T-helper 17 cell (primary cell): Measurements from ENCODE around the gene SP100. TPM values are rescaled to one million over a fixed set of nuclear protein-coding genes. Genes with fewer than 3 reads are reported as not detected.

Experiments
- ATAC-seq: fragments of 150-1000 bp; cut with Tn5 transposase; 2 replicates; pipeline ENCODE4 v1.10.0; 2021; ENCODE audit warnings: mild to moderate bottlenecking, moderate library complexity
- DNase-seq, 3 donors: peaks; one replicate each; pipeline versions ENCODE4 v3.0.0 to v3.0.0-alpha.2; 2020 to 2021
- H3K9me3 ChIP-seq: one replicate; pipeline ENCODE4 v1.7.0; 2013; ENCODE audit warnings: low read length, mild to moderate bottlenecking; ENCODE audit not compliant: control insufficient read depth, poor library complexity, severe bottlenecking
- H3K27ac Mint-ChIP-seq: one replicate; pipeline ENCODE4 v1.8.0; 2022; ENCODE audit warnings: mild to moderate bottlenecking, moderate library complexity, mixed read lengths
- H3K27me3 Mint-ChIP-seq: one replicate; pipeline ENCODE4 v1.8.0; 2022; ENCODE audit warnings: mixed read lengths
- H3K36me3 Mint-ChIP-seq: one replicate; pipeline ENCODE4 v1.8.0; 2022; ENCODE audit warnings: low read depth, mixed read lengths
- H3K4me1 Mint-ChIP-seq: one replicate; pipeline ENCODE4 v1.8.0; 2022; ENCODE audit warnings: mild to moderate bottlenecking, mixed read lengths
- H3K4me3 Mint-ChIP-seq: one replicate; pipeline ENCODE4 v1.8.0; 2022; ENCODE audit warnings: mild to moderate bottlenecking, moderate library complexity, mixed read lengths
- total RNA-seq, 4 donors: library from RNA in 2 of 4; stranded (reverse) in 2 of 4; gene quantifications; one replicate each; pipeline ENCODE4 v1.2.3 and lab custom pipeline; 2022 to 2026

Gene SP100
- total RNA-seq, 2 donors from 2014 or later = 220 to 246 TPM

- DNase-seq (no peak), ATAC-seq (no peak)
- H3K4me1 Mint-ChIP-seq = peaks cover 40% of the 10 kb centered on the region
- no peaks in the 10 kb centered on the region for H3K9me3 ChIP-seq
- H3K4me3 Mint-ChIP-seq = peak overlapping the region; percentile 99
- peak overlapping the region; percentile 98 for H3K27ac Mint-ChIP-seq
- H3K27me3 Mint-ChIP-seq = no peaks in the 10 kb centered on the region
- no peaks in the 10 kb centered on the region for H3K36me3 Mint-ChIP-seq
These were observed 5.0 kb upstream of the SP100 start for GRCh38 chr2:230410861-230411569.

DNA sequence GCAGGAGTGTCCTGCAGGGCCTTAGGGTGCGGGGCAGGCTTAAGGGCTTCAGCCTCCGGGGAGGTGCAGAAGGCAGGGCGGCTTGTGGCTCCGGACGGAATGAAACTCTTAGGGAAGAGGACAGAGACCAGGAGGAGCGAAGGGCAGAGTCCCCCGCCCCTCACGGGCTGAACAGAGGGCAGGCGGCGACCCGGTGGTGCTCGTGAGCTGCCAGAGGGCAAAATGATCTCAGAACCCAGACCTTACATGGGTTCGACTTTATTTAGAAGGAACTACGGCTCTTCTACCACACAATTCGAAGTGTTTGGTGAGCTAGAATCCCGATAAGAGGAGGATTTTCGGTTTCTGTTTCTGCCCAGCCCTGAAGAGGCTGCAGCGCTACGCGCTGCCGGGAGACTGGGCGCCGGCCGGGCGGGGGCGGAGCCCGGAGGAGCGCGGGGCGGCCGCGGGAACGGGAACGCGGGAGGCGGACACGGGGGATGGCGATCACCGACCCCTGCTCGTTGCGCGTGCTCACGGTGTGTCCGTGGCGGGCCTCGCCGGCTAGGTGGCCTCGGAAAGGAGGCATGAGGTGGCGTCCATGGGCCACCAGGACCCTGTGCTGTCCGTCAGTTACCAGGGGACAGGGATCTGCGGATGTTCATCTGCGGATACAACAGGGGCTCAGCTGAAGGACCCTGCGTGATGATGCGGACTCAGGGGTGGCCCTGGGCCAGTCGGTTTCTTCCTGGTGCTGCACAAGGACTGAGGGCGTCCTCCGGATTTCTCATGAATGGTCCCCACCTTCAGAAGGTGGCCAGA is 4.2 kb upstream of the SP100 start:
- no peaks in the 10 kb centered on the region for H3K9me3 ChIP-seq
- Mint-ChIP-seq H3K36me3 (no peaks in the 10 kb centered on the region), H3K4me3 (peak overlapping the region; percentile 99), H3K27me3 (no peaks in the 10 kb centered on the region), H3K27ac (peak overlapping the region; percentile 98), H3K4me1 (peaks cover 40% of the 10 kb centered on the region)
- DNase-seq (peak; percentile 37 to 67 (median 65)), ATAC-seq (peak; percentile 77)

DNA sequence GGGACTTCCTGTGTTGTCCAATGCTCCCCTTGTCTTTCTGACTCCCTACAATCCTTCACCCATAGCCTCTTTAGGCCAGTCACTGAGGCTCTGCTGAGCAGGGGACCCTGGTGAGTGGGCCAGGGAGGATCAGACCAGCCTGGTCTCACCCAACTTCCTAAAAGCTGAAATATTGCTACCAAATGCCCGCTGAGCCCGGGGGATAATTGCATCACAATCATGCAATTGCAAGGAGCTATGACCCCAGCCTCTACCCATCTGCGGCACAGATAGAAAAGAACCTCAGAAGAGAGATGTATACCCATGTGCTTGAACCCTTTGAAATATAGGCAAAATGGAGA is 3.7 kb upstream of the SP100 start:
- Mint-ChIP-seq H3K4me1 (peaks cover 40% of the 10 kb centered on the region), H3K27me3 (no peaks in the 10 kb centered on the region), H3K27ac (peak overlapping the region; percentile 98), H3K4me3 (peak overlapping the region; percentile 99), H3K36me3 (no peaks in the 10 kb centered on the region)
- no peaks in the 10 kb centered on the region for H3K9me3 ChIP-seq
- DNase-seq (no peak), ATAC-seq (no peak)

DNA sequence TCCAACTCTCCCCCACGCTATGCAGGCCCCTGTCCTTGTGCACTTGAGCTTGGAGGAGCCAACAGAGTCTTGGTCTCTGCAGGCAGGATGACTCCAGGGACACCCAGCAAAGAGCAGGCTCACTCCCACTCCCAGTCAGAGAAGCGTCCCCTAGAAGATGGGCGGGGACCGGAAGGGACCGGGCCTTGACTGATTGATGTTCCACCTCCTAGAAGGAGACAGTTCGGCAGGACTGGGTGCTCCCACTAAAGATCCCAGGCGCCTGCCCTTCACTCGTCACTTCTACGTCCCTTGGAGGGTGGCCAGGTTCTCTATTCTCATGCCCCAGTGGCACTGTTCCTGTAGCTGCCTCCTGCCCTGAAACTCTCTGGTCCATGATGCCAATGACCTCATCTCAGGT is 3.2 kb upstream of the SP100 start:
- no peaks in the 10 kb centered on the region for H3K9me3 ChIP-seq
- no peak for ATAC-seq
- DNase-seq = no peak
- Mint-ChIP-seq H3K27ac (peak overlapping the region; percentile 98), H3K27me3 (no peaks in the 10 kb centered on the region), H3K4me3 (peak overlapping the region; percentile 99), H3K4me1 (peaks cover 39% of the 10 kb centered on the region), H3K36me3 (no peaks in the 10 kb centered on the region)

DNA sequence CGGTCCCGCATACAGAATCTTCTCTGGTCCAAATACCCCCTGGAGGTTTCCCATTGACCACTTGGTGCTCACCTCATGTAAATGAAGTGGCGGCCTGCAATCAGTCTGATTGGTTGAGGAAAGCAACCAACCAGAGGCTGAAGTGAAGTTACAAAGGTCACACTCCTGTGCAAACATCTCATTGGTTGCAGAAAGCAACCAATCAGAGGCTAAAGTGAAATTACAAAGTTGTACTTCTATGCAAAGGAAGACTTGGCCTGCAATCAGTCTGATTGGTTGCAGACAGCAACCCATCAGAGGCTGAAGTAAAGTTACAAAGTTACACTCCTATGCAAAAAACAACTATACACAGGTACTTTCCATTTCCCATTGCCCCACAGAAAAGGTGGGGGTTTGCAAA is 2.5 kb upstream of the SP100 start:
- H3K36me3 Mint-ChIP-seq = no peaks in the 10 kb centered on the region
- no peak for ATAC-seq
- no peaks in the 10 kb centered on the region for H3K9me3 ChIP-seq
- peak overlapping the region; percentile 7 for H3K4me3 Mint-ChIP-seq
- DNase-seq = no peak
- peaks cover 41% of the 10 kb centered on the region for H3K4me1 Mint-ChIP-seq
- no peaks in the 10 kb centered on the region for H3K27me3 Mint-ChIP-seq
- peak overlapping the region; percentile 99 for H3K27ac Mint-ChIP-seq

GRCh38 chr2:230414302-230414701 is 1.7 kb upstream of the SP100 start:
- no peak for DNase-seq

DNA sequence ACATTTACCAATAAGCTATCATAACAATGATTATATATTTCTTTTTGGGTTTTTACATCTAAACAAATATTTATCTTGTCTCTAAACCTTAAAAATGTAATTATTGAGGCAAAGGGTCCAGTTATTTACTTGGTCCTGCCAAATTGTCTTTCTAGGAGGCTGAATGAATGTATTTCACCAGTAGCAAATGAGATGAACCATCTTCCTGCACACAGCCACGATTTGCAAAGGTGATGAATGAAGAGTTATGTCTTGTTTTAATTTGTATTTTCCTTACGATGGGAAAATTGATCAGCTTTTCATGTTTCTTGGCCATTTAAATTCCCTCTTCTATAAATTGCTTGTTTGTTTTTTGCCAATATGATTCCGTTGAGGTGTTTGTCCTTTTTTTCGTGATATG is 1.4 kb downstream of the SP100 start:
- Mint-ChIP-seq H3K4me3 (peak overlapping the region; percentile 92), H3K27me3 (no peaks in the 10 kb centered on the region), H3K27ac (peak overlapping the region; percentile 99), H3K4me1 (peaks cover 55% of the 10 kb centered on the region), H3K36me3 (peaks cover 11% of the 10 kb centered on the region)
- ATAC-seq (no peak), DNase-seq (no peak)
- no peaks in the 10 kb centered on the region for H3K9me3 ChIP-seq

More at GRCh38 chr2:230414302-230414701, 1.7 kb upstream of the SP100 start:
- H3K9me3 ChIP-seq = no peaks in the 10 kb centered on the region
- Mint-ChIP-seq H3K27me3 (no peaks in the 10 kb centered on the region), H3K36me3 (no peaks in the 10 kb centered on the region), H3K4me1 (peaks cover 48% of the 10 kb centered on the region), H3K27ac (peak overlapping the region; percentile 99), H3K4me3 (peak overlapping the region; percentile 70)
- ATAC-seq = no peak

DNA sequence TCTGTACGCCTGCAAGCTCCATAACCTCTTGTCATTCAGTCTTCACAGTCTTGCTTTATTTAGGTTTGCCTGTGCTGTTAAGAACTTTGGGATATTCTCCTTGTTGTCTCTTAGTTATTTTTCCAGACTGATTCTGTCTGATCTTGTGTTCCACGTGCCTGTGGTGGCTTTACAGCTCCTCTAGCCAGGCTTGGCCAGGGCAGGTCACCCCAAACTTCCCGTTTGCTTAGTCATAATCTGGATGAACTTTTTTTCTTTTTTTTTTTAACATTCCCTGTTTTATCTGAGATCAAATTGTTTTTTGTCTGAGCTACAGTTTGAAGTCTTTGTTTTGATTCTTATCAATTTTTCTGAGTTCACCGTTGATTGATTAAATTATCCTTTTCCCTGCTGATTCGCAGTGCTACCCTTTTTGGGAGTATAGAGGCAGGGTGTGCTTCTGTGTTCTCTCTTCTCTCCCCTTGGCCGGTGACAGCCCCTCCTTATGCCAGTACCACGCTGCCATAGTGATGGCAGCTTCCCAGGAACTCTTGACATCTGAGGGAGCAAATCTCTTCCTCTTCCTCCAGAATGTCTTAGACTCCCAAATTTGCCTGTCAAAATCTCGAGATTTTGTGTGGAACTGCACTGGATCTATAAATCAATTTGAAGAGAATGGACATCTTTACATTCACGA is 2.5 kb downstream of the SP100 start:
- Mint-ChIP-seq H3K27ac (peak overlapping the region; percentile 99), H3K27me3 (no peaks in the 10 kb centered on the region), H3K4me1 (peaks cover 58% of the 10 kb centered on the region), H3K36me3 (peaks cover 16% of the 10 kb centered on the region), H3K4me3 (peak overlapping the region; percentile 92)
- H3K9me3 ChIP-seq = no peaks in the 10 kb centered on the region
- ATAC-seq (no peak), DNase-seq (no peak)

GRCh38 chr2:230419181-230419580 is 3.2 kb downstream of the SP100 start:
- Mint-ChIP-seq H3K36me3 (peaks cover 23% of the 10 kb centered on the region), H3K27me3 (no peaks in the 10 kb centered on the region), H3K4me1 (peaks cover 61% of the 10 kb centered on the region), H3K4me3 (peak overlapping the region; percentile 92), H3K27ac (peak overlapping the region; percentile 99)
- DNase-seq = no peak
- no peaks in the 10 kb centered on the region for H3K9me3 ChIP-seq
- no peak for ATAC-seq

DNA sequence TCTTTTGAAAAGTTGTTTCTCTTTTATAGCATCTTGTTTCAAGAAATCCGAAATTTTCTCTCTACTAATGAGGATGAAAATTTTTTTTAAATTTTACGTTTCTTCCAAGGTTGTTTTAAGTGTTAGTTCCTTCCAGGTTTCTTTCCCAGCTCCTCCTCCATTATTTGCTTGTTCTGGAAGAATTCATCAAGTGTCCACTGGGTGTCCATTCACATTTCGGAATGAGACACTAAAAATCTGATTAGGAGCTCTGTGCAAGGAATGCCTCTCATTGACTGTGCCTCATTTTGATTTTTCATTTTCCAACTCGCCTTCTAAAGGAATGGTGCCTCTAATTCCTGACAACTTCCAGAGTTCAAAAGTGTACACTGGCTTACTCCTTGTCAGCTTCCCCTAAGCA is 6.1 kb downstream of the SP100 start:
- Mint-ChIP-seq H3K36me3 (peaks cover 31% of the 10 kb centered on the region), H3K4me3 (peak overlapping the region; percentile 74), H3K4me1 (peaks cover 77% of the 10 kb centered on the region), H3K27me3 (no peaks in the 10 kb centered on the region), H3K27ac (peak overlapping the region; percentile 99)
- ATAC-seq (no peak), DNase-seq (no peak)
- H3K9me3 ChIP-seq = no peaks in the 10 kb centered on the region

GRCh38 chr2:230423851-230424458 is 8.0 kb downstream of the SP100 start:
- ATAC-seq = no peak
- Mint-ChIP-seq H3K4me1 (peaks cover 71% of the 10 kb centered on the region), H3K36me3 (peaks cover 34% of the 10 kb centered on the region), H3K27me3 (no peaks in the 10 kb centered on the region), H3K27ac (peak overlapping the region; percentile 99), H3K4me3 (peak overlapping the region; percentile 74)
- H3K9me3 ChIP-seq = peaks cover 4% of the 10 kb centered on the region
- DNase-seq = no peak

DNA sequence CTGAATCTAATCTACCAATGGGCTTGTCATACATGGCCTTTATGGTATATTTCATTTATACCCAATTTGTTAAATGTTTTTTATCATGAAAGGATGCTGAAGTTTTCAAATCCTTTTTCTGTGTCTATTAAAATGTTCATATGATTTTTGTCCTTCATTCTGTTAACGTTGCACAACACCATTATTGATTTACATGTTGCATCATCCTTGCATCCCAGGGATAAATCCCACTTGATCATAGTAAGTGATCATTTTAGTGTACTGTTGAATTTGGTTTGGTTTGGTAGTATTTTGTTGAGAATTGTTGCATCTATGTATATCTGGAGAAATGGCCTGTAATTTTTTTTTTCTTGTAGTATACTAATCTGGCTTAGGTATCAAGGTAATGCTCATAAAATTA is 9.4 kb downstream of the SP100 start:
- Mint-ChIP-seq H3K4me3 (peak overlapping the region; percentile 52), H3K27me3 (no peaks in the 10 kb centered on the region), H3K4me1 (peaks cover 63% of the 10 kb centered on the region), H3K36me3 (peaks cover 38% of the 10 kb centered on the region), H3K27ac (peak overlapping the region; percentile 70)
- ATAC-seq = no peak
- H3K9me3 ChIP-seq = peaks cover 9% of the 10 kb centered on the region
- no peak for DNase-seq

DNA sequence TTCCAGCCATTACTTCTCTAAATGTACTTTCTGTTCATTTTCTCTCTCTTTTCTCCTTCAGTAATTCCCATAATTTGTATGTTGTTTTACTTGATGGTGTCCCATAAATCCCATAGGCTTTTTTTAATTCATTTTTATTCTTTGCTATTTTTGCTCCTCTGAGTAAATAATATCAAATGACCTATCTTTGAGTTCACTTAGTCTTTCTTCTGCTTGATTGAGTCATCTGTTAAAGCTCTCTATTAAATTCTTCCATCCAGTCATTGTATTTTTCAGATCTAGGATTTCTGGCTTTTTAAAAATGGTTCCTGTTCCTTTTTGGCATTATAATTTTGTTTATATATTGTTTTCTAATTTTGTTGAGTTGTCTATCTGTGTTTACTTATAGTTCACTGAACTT is 13.5 kb downstream of the SP100 start:
- ATAC-seq (no peak), DNase-seq (no peak)
- peaks cover 15% of the 10 kb centered on the region for H3K36me3 Mint-ChIP-seq
- H3K27ac Mint-ChIP-seq = peak overlapping the region; percentile 77
- no peak overlapping the region for H3K4me3 Mint-ChIP-seq
- H3K27me3 Mint-ChIP-seq = no peaks in the 10 kb centered on the region
- H3K9me3 ChIP-seq = peaks cover 9% of the 10 kb centered on the region
- peaks cover 52% of the 10 kb centered on the region for H3K4me1 Mint-ChIP-seq
